Measurements from ENCODE around the gene TMSB10.
"Not testable (repeated sequence)": the region's sequence is repeated elsewhere in the genome, so short reads cannot be mapped to it uniquely, and the experiment has no call there.

The TMSB10 gene

DNA sequence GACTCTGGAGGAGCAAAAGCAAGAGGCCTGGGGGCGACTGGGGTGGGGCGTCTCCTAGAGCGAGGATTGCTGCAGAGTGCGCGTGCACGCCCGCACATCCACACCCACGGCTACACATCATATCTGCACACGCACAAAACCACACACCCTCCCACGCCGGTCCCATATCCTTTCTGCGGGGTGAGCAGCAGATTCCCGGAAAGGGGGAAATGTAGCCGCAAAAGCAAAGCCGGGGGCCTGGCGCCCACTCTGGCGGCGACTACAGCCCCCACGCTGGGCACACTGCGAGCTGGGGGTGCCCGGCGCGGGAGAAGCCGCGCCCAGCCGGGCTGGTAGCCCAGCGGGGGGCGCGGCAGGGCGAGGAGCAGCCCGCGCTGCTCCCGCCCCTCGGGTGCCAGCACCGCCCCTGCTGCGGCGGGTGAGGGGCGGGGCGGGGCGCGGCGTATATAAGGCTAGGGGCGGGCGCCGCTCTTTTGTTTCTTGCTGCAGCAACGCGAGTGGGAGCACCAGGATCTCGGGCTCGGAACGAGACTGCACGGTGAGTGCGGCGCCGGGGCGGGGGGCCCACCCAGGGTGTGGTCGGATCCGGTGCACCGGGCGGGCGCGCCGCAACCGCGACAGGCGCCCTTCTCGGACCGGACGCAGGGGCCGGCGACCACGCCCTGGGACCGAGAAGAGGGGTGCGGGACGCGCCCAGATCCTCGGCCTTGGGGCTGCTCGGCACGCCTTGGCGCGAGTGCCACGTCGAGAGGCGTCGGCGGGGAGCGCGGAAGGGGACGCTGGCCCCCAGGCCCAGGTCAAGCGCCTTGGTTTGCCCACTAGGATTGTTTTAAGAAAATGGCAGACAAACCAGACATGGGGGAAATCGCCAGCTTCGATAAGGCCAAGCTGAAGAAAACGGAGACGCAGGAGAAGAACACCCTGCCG is at the start of gene TMSB10:
TSS of gene TMSB10 (plus strand) at position 476 of the 927 bp plus-strand sequence.
- peak within 1 kb of the TSS; percentile 98 for H3K4me3 Mint-ChIP-seq
- intact Hi-C loops (cut with micrococcal nuclease): loop anchor here (2.0 to 5.0 kb wide), 2 partner anchors 17 to 73 kb away; no protein-coding TSS in a partner anchor
- peaks cover 66% of the 10 kb centered on the region for H3K4me1 Mint-ChIP-seq (ENCODE audit: low read depth)
- no peaks in the 10 kb centered on the region for H3K27me3 Mint-ChIP-seq
- no peaks in the 10 kb centered on the region for H3K9me3 Mint-ChIP-seq
- peaks cover 47% of the 10 kb centered on the region for H3K36me3 Mint-ChIP-seq (ENCODE audit: low read depth)
- H3K27ac Mint-ChIP-seq: peak within 1 kb of the TSS; percentile 98

DNA sequence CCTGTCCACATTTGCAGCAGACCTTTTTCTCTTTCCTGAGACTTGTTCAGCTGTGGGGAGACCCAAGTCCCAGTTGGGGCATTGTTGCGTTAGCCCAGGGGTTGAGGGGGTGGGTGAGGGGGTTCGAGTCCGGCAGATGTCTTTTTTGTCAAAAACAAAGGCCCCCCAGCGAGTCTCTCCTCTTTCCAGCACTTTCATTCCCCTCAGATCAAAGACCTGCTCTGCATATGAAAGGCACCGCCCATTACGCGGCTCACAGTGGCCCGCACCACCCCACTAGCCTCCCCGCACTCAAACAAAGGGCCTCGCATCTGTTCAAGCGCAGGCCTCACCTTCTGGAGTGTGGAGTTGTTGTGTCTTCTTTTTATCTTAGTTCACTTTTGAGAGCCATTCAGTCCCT is 49.7 kb upstream of the TMSB10 start:
- peaks cover 16% of the 10 kb centered on the region for H3K36me3 Mint-ChIP-seq (ENCODE audit: low read depth)
- H3K4me3 Mint-ChIP-seq: no peak overlapping the region
- peaks cover 2% of the 10 kb centered on the region for H3K27me3 Mint-ChIP-seq
- intact Hi-C loops (cut with micrococcal nuclease): no loop called here
- H3K4me1 Mint-ChIP-seq (ENCODE audit: low read depth): peaks cover 42% of the 10 kb centered on the region
- H3K27ac Mint-ChIP-seq: no peak overlapping the region
- H3K9me3 Mint-ChIP-seq: peaks cover 19% of the 10 kb centered on the region

DNA sequence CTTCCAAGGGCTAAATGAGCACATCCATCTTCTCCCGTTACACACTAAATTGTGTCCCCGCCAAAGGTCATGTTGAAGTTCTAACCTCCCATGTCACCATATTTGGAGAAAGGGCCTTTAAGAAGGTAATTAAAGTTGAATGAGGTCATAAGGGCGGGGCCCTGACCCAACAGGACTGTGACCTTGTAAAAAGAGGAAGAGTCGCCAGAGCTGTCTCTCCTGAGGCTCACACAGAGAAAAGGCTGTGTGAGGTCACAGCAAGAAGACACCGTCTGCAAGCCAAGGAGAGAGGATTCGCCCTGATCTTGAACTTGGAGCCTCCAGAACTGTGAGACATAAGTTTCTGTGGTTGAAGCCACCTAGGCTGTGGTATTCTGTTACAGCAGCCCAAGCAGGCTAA is 48.7 kb upstream of the TMSB10 start:
- Mint-ChIP-seq H3K9me3 (peaks cover 18% of the 10 kb centered on the region), H3K4me3 (no peak overlapping the region), H3K27me3 (peaks cover 2% of the 10 kb centered on the region), H3K27ac (peak overlapping the region; percentile 40), H3K4me1 (ENCODE audit: low read depth) (peaks cover 42% of the 10 kb centered on the region), H3K36me3 (ENCODE audit: low read depth) (peaks cover 16% of the 10 kb centered on the region)
- intact Hi-C loops (cut with micrococcal nuclease): no loop called here

DNA sequence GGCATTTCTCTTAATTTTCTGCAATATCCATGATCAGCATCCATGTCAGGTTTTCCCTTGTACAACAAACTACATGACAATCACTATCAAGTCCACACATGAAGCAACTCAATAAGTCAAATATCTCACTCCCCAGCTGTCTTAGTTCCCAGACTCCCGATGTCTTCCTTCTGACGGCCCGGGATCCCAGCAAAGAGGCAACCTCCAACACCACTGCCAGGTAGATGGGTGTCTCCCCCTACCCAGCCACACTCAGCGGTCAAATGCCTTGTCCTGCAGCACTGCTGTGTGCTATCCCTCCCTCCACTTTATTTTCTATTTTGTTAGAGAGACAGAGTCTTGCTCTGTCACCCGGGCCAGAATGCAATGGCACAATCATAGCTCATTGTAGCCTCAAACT is 47.9 kb upstream of the TMSB10 start:
- intact Hi-C loops (cut with micrococcal nuclease): no loop called here

DNA sequence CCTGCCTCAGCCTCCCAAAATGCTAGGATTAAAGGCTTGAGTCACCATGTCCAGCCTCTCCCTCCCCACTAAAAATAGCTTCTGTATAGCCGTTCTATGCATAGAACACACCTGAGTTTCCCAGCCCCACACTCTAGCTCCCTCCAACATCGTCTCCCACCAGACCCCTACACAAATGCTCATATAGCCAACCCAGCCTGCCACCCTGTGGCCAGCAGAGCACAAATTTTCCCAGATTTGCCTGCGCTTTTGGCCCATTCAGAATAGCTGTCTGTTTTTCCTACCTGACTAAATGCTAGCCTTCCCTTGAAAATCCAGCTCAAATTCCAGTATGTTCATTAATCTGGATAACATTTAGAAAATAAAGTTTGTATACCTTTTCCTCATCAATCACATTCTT is 47.3 kb upstream of the TMSB10 start:
- no peak overlapping the region for H3K4me3 Mint-ChIP-seq

More for the DNA sequence above, 47.9 kb upstream of the TMSB10 start:
- Mint-ChIP-seq H3K27ac (peak overlapping the region; percentile 40), H3K27me3 (peaks cover under 1% of the 10 kb centered on the region), H3K4me1 (ENCODE audit: low read depth) (peaks cover 42% of the 10 kb centered on the region), H3K4me3 (no peak overlapping the region), H3K36me3 (ENCODE audit: low read depth) (peaks cover 9% of the 10 kb centered on the region), H3K9me3 (peaks cover 11% of the 10 kb centered on the region)

DNA sequence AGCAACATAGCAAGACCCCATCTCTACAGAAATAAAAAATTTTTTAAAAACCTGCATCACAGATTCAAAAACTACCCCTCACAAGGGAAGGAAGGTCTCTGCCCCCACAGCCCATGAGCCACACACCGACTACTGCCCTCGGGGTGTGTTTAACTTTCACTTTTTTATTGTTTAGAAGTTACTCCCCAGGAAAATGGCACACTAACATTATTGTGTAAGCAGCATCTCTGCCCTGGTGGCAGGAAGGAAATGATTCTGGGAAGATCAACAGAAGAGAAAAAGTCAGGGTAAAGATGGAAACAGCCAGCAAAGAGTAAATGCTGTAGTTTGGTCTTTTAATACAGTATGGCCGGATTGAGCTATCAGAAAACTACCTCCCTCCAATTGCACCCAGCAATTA is 46.5 kb upstream of the TMSB10 start:
- Mint-ChIP-seq H3K27ac (no peak overlapping the region), H3K27me3 (no peaks in the 10 kb centered on the region), H3K4me3 (no peak overlapping the region), H3K4me1 (ENCODE audit: low read depth) (peaks cover 42% of the 10 kb centered on the region), H3K9me3 (no peaks in the 10 kb centered on the region), H3K36me3 (ENCODE audit: low read depth) (no peaks in the 10 kb centered on the region)
- intact Hi-C loops (cut with micrococcal nuclease): no loop called here

More for the DNA sequence above, 47.3 kb upstream of the TMSB10 start:
- Mint-ChIP-seq H3K9me3 (peaks cover 5% of the 10 kb centered on the region), H3K4me1 (ENCODE audit: low read depth) (peaks cover 42% of the 10 kb centered on the region), H3K36me3 (ENCODE audit: low read depth) (peaks cover 4% of the 10 kb centered on the region), H3K27me3 (no peaks in the 10 kb centered on the region), H3K27ac (peak overlapping the region; percentile 40)
- intact Hi-C loops (cut with micrococcal nuclease): no loop called here

DNA sequence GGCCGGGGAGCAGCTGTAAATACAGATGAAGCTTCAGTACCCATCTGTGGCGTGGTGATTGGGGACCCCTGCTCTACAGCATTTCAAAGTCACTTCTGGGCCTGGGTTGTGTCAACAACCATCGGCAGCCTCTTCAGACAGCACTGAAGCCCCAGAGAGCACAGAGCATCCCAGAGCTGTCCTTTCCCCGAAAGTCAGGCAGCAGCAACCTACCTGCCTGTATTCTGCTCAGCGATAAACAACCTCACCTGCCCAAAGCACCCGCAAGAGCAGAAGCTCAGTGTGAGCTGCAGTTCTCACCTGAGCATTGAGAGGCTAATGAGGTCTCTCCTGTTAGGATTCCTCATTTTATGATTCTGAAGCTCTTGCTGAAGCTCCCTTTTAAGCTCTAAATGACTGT is 43.9 kb upstream of the TMSB10 start:
- Mint-ChIP-seq H3K4me3 (no peak overlapping the region), H3K9me3 (no peaks in the 10 kb centered on the region), H3K27me3 (peaks cover under 1% of the 10 kb centered on the region), H3K36me3 (ENCODE audit: low read depth) (no peaks in the 10 kb centered on the region), H3K4me1 (ENCODE audit: low read depth) (peaks cover 26% of the 10 kb centered on the region), H3K27ac (peak overlapping the region; percentile 2)
- intact Hi-C loops (cut with micrococcal nuclease): no loop called here

DNA sequence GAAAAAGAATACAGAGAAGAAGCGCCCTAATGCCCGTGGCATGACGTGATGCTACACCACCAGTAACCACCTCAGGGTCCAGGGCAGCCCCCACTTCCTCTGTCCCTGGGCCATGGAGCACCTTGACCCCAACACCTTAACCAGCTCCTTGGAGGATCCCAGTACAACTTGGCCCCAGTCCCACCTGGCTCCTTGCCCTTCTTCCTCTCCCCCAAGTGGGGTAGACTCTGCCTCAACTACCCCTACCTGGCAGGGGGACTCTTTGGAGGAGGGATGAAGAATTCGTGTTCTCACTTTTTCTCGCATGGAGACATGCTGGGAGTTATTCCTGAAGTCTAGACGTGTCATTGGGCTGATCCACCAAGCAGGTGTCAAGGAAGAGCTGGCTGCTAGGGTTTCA is 43.5 kb upstream of the TMSB10 start:
- no peaks in the 10 kb centered on the region for H3K9me3 Mint-ChIP-seq
- peak overlapping the region; percentile 2 for H3K27ac Mint-ChIP-seq
- intact Hi-C loops (cut with micrococcal nuclease): no loop called here
- H3K36me3 Mint-ChIP-seq (ENCODE audit: low read depth): no peaks in the 10 kb centered on the region
- peaks cover 4% of the 10 kb centered on the region for H3K27me3 Mint-ChIP-seq
- no peak overlapping the region for H3K4me3 Mint-ChIP-seq
- peaks cover 22% of the 10 kb centered on the region for H3K4me1 Mint-ChIP-seq (ENCODE audit: low read depth)

DNA sequence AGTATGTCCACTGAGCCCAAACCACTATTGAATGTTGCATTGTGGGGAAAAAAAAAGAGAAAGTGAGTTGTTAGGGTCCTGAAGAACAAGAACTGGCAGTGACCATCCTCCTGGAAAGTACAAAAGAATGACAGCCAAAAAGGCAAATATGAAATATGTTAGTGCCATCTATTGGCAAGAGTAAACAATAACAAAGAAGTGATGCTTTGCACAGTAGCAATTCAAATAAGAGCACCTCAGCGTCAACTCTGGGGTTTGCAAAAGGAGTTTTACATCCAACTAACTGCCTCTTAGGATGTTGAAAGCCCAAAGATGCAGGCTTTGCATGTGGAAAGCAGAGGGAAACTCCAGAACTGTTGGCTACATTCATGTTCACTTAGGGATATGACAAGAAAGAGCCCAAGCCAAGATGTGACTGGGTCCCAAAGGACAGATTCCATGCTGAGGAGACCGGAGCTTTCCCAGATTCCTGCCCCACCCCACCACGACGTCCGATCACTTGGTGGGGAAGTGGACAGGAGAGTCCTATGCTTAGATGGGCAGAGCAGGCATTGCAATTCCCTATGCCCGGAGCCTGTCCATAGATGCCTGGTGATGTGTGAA is 40.2 kb upstream of the TMSB10 start:
- H3K27me3 Mint-ChIP-seq: peaks cover 6% of the 10 kb centered on the region
- H3K4me1 Mint-ChIP-seq (ENCODE audit: low read depth): no peaks in the 10 kb centered on the region
- H3K36me3 Mint-ChIP-seq (ENCODE audit: low read depth): peaks cover 7% of the 10 kb centered on the region
- no peaks in the 10 kb centered on the region for H3K9me3 Mint-ChIP-seq
- H3K27ac Mint-ChIP-seq: no peak overlapping the region
- no peak overlapping the region for H3K4me3 Mint-ChIP-seq
- intact Hi-C loops (cut with micrococcal nuclease): loop anchor here (1.0 kb wide), 2 partner anchors 62 to 370 kb away; no protein-coding TSS in a partner anchor

DNA sequence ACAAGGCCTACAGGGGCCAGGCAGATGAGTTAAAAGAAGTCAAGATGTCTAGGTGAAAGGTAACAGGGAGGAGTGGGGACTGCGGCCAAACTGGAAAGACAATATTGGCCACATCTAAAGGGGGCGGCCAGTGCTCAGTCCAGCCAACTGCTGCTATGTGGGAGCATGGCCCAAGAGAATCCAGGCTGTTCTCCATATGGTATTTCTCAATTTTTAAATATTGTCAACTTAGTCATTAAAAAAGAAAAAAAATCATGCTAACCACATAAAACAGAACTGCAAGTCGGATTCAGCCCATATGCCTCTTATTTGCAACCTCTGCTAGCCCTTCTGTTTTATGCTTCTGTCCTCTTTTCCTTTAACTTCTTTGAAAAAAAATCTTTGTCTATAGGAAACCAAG is 39.3 kb upstream of the TMSB10 start:
- H3K36me3 Mint-ChIP-seq (ENCODE audit: low read depth): peaks cover 12% of the 10 kb centered on the region
- no peak overlapping the region for H3K27ac Mint-ChIP-seq
- H3K4me3 Mint-ChIP-seq: no peak overlapping the region
- H3K4me1 Mint-ChIP-seq (ENCODE audit: low read depth): no peaks in the 10 kb centered on the region
- H3K27me3 Mint-ChIP-seq: peaks cover 9% of the 10 kb centered on the region
- no peaks in the 10 kb centered on the region for H3K9me3 Mint-ChIP-seq
- intact Hi-C loops (cut with micrococcal nuclease): no loop called here

DNA sequence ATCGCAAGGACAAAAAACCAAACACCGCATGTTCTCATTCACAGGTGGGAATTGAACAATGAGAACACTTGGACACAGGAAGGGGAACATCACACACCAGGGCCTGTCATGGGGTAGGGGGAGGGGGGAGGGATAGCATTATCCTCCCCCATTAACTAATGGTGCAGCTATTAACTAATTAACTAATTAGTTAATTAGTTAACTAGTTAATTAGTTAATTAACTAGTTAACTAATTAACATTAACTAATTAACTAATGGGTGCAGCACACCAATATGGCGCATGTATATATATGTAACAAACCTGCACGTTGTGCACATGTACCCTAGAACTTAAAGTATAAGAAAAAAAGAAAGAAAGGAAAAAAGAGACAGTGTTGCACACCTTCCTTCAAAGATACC is 37.1 kb upstream of the TMSB10 start:
- intact Hi-C loops (cut with micrococcal nuclease); H3K27ac Mint-ChIP-seq; H3K4me3 Mint-ChIP-seq; H3K27me3 Mint-ChIP-seq; H3K9me3 Mint-ChIP-seq; H3K4me1 Mint-ChIP-seq (ENCODE audit: low read depth): not testable (repeated sequence)
- H3K36me3 Mint-ChIP-seq (ENCODE audit: low read depth): peaks cover 12% of the 10 kb centered on the region

DNA sequence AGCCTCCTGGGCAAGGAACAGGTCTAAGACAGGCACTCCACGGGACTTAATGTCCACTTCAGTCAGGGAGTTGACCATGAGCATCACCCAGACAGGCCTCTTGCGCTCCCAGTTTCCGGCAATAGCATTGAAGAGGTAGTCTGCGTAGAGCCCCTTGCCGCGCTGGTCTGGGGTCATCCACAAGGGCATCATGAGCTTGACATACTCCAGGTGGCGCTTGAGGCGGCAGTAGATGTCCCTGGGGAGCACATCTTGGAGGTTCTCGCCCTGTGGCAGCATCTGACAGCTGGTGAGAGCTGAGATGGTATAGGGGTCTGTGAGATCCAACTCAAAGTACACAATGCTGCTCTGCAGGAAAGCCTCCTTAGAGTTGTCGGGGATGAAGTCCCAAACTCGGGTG is 35.1 kb upstream of the TMSB10 start:
- H3K36me3 Mint-ChIP-seq (ENCODE audit: low read depth): peaks cover 12% of the 10 kb centered on the region

DNA sequence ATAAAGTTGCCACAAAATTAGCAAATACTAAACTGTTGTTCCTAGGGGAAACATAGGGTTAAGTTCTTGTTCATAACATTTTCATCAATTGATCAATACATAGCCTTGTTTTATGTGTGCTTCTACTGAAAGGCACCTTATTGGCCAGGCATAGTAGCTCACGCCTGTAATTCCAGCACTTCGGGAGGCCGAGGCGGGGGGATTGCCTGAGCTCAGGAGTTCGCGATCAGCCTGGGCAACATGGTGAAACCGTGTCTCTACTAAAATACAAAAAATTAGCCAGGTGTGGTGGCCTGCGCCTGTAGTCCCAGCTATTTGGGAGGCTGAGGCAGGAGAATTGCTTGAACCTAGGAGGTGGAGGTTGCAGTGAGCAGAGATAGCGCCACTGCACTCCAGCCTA is 32.8 kb upstream of the TMSB10 start:
- H3K36me3 Mint-ChIP-seq (ENCODE audit: low read depth): peaks cover 12% of the 10 kb centered on the region
- H3K9me3 Mint-ChIP-seq; H3K4me3 Mint-ChIP-seq; intact Hi-C loops (cut with micrococcal nuclease); H3K27ac Mint-ChIP-seq: not testable (repeated sequence)
- peaks cover 30% of the 10 kb centered on the region for H3K4me1 Mint-ChIP-seq (ENCODE audit: low read depth)
- peaks cover 12% of the 10 kb centered on the region for H3K27me3 Mint-ChIP-seq

More for the DNA sequence above, 35.1 kb upstream of the TMSB10 start:
- Mint-ChIP-seq H3K27ac (no peak overlapping the region), H3K4me3 (no peak overlapping the region), H3K27me3 (peaks cover 11% of the 10 kb centered on the region), H3K9me3 (no peaks in the 10 kb centered on the region), H3K4me1 (ENCODE audit: low read depth) (peaks cover 9% of the 10 kb centered on the region)
- intact Hi-C loops (cut with micrococcal nuclease): no loop called here

DNA sequence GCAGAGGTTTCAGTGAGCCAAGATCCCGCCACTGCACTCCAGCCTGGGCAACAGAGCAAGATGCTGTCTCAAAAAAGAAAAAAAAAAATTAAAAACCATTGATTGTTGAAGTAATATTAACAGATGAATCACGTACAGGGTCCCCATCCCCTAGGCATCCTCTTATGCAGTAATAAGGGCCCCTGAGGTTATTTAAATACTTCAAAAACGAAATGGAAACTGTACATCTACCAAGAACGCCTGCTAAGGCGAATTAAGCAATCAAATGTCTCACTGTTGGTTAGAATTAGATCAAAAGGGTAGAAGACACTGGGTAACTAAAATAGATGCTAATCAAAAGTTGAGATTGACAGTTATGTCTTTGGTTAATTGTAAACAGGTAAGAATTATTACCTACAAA is 32.1 kb upstream of the TMSB10 start:
- Mint-ChIP-seq H3K36me3 (ENCODE audit: low read depth) (peaks cover 12% of the 10 kb centered on the region), H3K27ac (no peak overlapping the region), H3K4me3 (no peak overlapping the region), H3K4me1 (ENCODE audit: low read depth) (peaks cover 35% of the 10 kb centered on the region), H3K9me3 (no peaks in the 10 kb centered on the region), H3K27me3 (peaks cover 19% of the 10 kb centered on the region)
- intact Hi-C loops (cut with micrococcal nuclease): no loop called here

Data from dendritic cell treated with granulocyte-macrophage colony-stimulating factor and Interleukin-4, amounts not matched to agents 40 ng/mL and 50 ng/mL, for 4 days (primary cell).